HL-60 (cell line): ENCODE data around the gene OR10A4.
"Not testable (repeated sequence)": the region's sequence is repeated elsewhere in the genome, so short reads cannot be mapped to it uniquely, and the experiment has no call there.

Experiments
- DNase-seq, 2 experiments: peaks; one replicate each; pipeline ENCODE4 v3.0.0-alpha.2; 2010 to 2020; ENCODE audit warnings: low read depth in 1 of 2, low spot score in 1 of 2
- H3K27ac ChIP-seq: fragments of 250-450 bp; sonication (Bioruptor Pico); replicated peaks from 2 replicates; pipeline ENCODE4 v1.5.1; 2020; ENCODE audit warnings: mild to moderate bottlenecking, moderate library complexity
- H3K27me3 ChIP-seq: fragments of 250-450 bp; sonication (Bioruptor Pico); 2 replicates; pipeline ENCODE4 v1.5.1; 2021; ENCODE audit warnings: mild to moderate bottlenecking, moderate library complexity; ENCODE audit not compliant: insufficient read depth, poor library complexity, severe bottlenecking
- H3K4me3 ChIP-seq: replicated peaks from 2 replicates; pipeline ENCODE4 v1.5.1; 2011; ENCODE audit warnings: mild to moderate bottlenecking, control low read depth, low read length; ENCODE audit not compliant: insufficient read depth
- GABPA ChIP-seq: IDR thresholded peaks from 2 replicates; pipeline ENCODE4 v1.6.1; 2012; ENCODE audit warnings: low read depth
- POLR2AphosphoS5 ChIP-seq: IDR thresholded peaks from 2 replicates; pipeline ENCODE4 v1.6.1; 2012; ENCODE audit warnings: low read depth
- SPI1 ChIP-seq: IDR thresholded peaks from 2 replicates; pipeline ENCODE4 v1.6.1; 2012; ENCODE audit warnings: low read depth, mild to moderate bottlenecking, borderline replicate concordance
- TF ChIP-seq, protein P1 (sequence below): IDR thresholded peaks from one replicate; pipeline ENCODE4 v1.5.1; 2011; ENCODE audit warnings: low read length, control low read depth, inconsistent platforms; ENCODE audit not compliant: insufficient read depth
- TF ChIP-seq, protein P2 (sequence below): IDR thresholded peaks from 2 replicates; pipeline ENCODE4 v1.6.1; 2012; ENCODE audit warnings: low read depth; ENCODE audit not compliant: insufficient replicate concordance

OR10A4 gene

DNA sequence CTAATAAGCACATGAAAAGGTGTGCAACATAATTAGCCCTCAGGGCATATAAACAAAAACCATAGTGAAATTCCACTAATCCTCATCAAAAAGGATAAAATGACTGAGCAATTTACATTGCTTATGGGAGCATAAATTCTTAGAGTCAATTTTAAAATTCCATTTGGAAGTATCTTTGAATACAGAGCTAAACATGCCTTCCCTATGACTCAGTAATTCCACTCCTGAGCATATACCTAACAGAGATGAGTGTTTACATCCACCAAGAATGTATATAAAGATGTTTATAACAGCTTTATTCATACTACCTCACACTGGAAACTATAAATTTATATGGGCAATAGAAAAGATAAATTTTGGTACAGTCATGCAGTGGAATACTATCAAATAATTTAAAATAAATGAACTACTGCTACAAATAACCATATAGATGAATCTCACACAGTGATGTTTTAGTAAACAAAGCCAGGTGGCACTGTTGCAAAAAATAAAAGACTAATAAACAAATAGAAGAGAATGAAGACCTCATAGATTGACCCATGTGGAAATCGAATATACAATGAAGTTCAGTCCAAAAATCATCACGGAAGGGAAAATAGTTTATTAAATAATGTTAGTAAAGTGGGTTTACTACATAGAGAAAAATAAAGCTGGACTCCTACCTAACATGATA lies 24.0 kb downstream of the OR10A4 start:
- no peak overlapping the region for H3K4me3 ChIP-seq
- no peaks in the 10 kb centered on the region for H3K27me3 ChIP-seq
- DNase-seq, result no peak
- no peak overlapping the region for H3K27ac ChIP-seq
- no peak for TF ChIP-seq SPI1
- no peak for TF ChIP-seq GABPA
- TF ChIP-seq POLR2AphosphoS5, result no peak
- TF ChIP-seq, protein P1, sequence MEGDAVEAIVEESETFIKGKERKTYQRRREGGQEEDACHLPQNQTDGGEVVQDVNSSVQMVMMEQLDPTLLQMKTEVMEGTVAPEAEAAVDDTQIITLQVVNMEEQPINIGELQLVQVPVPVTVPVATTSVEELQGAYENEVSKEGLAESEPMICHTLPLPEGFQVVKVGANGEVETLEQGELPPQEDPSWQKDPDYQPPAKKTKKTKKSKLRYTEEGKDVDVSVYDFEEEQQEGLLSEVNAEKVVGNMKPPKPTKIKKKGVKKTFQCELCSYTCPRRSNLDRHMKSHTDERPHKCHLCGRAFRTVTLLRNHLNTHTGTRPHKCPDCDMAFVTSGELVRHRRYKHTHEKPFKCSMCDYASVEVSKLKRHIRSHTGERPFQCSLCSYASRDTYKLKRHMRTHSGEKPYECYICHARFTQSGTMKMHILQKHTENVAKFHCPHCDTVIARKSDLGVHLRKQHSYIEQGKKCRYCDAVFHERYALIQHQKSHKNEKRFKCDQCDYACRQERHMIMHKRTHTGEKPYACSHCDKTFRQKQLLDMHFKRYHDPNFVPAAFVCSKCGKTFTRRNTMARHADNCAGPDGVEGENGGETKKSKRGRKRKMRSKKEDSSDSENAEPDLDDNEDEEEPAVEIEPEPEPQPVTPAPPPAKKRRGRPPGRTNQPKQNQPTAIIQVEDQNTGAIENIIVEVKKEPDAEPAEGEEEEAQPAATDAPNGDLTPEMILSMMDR, result no peak
- TF ChIP-seq, protein P2, sequence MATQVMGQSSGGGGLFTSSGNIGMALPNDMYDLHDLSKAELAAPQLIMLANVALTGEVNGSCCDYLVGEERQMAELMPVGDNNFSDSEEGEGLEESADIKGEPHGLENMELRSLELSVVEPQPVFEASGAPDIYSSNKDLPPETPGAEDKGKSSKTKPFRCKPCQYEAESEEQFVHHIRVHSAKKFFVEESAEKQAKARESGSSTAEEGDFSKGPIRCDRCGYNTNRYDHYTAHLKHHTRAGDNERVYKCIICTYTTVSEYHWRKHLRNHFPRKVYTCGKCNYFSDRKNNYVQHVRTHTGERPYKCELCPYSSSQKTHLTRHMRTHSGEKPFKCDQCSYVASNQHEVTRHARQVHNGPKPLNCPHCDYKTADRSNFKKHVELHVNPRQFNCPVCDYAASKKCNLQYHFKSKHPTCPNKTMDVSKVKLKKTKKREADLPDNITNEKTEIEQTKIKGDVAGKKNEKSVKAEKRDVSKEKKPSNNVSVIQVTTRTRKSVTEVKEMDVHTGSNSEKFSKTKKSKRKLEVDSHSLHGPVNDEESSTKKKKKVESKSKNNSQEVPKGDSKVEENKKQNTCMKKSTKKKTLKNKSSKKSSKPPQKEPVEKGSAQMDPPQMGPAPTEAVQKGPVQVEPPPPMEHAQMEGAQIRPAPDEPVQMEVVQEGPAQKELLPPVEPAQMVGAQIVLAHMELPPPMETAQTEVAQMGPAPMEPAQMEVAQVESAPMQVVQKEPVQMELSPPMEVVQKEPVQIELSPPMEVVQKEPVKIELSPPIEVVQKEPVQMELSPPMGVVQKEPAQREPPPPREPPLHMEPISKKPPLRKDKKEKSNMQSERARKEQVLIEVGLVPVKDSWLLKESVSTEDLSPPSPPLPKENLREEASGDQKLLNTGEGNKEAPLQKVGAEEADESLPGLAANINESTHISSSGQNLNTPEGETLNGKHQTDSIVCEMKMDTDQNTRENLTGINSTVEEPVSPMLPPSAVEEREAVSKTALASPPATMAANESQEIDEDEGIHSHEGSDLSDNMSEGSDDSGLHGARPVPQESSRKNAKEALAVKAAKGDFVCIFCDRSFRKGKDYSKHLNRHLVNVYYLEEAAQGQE, result no peak

DNA sequence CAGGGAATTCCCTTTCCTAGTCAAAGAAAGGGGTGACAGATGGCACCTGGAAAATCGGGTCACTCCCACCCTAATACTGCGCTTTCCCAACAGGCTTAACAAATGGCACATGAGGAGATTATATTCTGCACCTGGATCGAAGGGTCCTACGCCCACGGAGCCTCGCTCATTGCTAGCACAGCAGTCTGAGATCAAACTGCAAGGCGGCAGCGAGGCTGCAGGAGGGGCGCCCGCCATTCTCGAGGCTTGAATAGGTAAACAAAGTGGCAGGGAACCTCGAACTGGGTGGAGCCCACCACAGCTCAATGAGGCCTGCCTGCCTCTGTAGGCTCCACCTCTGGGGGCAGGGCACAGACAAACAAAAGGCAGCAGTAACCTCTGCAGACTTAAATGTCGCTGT lies 28.4 kb downstream of the OR10A4 start:
- H3K4me3 ChIP-seq, H3K27ac ChIP-seq, DNase-seq, H3K27me3 ChIP-seq: not testable (repeated sequence)

DNA sequence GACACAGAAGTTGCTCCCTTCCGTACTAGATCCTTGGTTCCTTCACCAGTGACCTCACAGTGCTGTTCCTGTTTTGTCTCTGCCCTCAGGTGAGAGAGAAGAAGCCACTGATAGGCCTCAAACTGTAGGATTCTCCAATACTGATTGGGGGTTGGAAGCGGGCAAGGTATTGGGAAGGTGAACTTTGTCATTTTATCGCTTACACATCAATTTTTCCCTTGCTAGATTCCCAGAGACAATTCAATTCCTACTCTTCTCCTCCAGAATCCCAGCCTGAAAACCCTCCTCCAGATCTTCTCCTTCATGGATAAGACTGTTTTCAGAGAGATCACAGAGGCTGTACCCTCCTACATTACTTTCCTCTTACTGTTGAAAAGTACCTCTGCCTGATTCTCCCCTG lies 35.0 kb downstream of the OR10A4 start:
- no peak for DNase-seq
- Histone ChIP-seq H3K27ac (no peak overlapping the region), H3K4me3 (no peak overlapping the region), H3K27me3 (no peaks in the 10 kb centered on the region)
- no peak for TF ChIP-seq POLR2AphosphoS5
- TF ChIP-seq, protein P2, result no peak
- no peak for TF ChIP-seq GABPA
- no peak for TF ChIP-seq SPI1
- TF ChIP-seq, protein P1, result no peak

DNA sequence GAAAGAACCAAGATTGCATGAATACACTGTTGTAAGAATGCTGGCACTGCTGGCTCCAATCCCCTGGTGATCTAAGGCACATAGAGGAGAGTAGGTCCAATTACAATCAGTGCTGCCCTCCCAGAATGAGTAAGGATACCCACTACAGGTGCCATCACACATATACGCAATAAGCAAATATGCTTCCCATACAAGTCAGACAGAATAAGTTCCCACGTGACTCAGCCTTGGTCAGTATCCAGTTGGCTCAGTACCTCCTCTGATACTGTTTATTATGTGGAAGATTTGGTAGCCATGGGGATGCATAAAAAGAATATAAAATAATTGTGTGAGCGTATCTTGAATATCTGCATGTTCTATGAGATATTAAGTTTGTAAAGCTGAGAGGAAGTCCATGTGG lies 35.5 kb downstream of the OR10A4 start:
- TF ChIP-seq POLR2AphosphoS5 (no peak), SPI1 (no peak), GABPA (no peak)
- TF ChIP-seq, protein P2, result no peak
- TF ChIP-seq, protein P1, result no peak
- Histone ChIP-seq H3K4me3 (no peak overlapping the region), H3K27me3 (no peaks in the 10 kb centered on the region), H3K27ac (no peak overlapping the region)
- no peak for DNase-seq
